ENCODE results near the gene GPR142.
A peak's percentile ranks its signal among the peaks of the same experiment; 100 is the strongest.

The GPR142 gene, protein sequence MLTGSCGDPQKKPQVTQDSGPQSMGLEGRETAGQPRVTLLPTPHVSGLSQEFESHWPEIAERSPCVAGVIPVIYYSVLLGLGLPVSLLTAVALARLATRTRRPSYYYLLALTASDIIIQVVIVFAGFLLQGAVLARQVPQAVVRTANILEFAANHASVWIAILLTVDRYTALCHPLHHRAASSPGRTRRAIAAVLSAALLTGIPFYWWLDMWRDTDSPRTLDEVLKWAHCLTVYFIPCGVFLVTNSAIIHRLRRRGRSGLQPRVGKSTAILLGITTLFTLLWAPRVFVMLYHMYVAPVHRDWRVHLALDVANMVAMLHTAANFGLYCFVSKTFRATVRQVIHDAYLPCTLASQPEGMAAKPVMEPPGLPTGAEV

DNA sequence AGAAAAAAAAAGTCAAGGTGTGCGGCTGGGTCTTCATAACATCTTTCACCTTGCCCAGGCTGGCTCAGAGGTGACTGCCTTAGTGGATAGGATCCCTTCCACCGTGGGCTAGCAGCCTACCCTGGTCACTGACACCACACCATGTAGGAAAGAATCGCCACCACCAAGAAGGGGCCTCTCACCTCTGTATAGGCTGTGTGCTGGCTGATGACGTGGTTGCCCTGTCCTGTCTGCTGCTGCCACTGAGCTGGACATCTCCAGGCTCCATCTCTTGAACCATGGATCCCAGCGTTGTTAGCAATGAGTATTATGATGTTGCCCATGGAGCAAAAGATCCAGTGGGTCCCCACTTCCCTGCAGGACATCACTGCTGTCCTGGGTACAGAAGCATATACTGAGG is at the start of gene GPR142:
TSS of gene GPR142 (plus strand) at position 301 of the 400 bp plus-strand sequence. CDS start 2,035 bp downstream, outside the sequence.
- DNase-seq (ENCODE audit: low read depth) = no peak

DNA sequence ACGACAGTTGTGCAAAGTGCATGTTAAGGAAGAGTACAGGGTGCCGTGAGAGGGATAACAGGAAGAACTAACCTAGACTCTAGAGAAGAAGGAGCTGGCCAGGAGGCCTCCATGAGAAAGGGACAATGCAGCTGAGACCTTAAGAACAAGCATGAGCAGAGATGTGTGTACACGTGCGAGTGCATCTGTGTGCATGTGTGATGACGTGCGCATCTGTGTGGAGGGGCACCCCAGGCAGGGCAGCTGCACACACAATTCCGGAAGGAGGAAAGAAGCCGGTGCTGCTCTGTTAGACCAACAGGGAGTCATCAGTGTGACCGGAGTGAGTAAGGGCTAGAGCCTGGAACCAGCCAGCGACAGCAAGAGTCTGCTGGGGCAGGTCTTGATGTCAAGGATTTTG is 48.9 kb upstream of the GPR142 start:
- no peak for DNase-seq (ENCODE audit: low read depth)

DNA sequence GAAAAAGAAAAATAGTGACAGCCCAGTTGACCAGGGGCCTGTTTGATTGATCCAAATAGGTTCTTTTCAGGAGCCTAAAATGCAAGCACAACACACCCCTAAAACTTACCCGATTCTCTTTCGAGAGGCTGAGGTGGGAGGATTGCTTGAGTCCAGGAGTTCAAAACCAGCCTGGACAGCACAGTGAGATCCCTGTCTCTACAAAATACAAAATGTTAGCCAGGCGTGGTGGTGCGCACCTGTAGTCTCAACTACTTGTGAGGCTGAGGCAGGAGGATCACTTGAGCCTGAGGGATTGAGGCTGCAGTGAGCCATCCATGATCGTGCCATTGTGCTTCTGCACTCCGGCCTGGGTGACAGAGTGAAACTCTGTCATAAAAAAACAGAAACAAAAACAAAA is 42.8 kb upstream of the GPR142 start:
- DNase-seq (ENCODE audit: low read depth) = no peak

DNA sequence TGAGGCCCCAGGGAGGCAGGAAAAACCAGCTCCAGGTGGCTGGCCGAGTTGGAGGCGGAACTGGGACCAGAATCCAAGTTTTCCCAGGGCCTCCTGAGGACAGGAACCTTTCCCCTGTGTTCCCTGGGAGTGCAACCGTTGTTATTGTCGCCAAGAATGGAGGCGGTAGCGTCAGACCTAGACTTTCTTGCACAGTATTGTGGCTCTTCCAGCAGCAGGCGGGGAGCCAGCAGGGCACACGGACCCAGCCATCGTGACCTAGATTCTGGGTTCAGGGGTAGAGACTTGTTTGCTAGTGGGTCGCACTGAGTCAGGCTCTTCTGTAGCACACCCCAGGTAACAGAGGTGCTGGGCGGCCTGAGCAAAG is 41.9 kb upstream of the GPR142 start:
- DNase-seq (ENCODE audit: low read depth) = no peak

DNA sequence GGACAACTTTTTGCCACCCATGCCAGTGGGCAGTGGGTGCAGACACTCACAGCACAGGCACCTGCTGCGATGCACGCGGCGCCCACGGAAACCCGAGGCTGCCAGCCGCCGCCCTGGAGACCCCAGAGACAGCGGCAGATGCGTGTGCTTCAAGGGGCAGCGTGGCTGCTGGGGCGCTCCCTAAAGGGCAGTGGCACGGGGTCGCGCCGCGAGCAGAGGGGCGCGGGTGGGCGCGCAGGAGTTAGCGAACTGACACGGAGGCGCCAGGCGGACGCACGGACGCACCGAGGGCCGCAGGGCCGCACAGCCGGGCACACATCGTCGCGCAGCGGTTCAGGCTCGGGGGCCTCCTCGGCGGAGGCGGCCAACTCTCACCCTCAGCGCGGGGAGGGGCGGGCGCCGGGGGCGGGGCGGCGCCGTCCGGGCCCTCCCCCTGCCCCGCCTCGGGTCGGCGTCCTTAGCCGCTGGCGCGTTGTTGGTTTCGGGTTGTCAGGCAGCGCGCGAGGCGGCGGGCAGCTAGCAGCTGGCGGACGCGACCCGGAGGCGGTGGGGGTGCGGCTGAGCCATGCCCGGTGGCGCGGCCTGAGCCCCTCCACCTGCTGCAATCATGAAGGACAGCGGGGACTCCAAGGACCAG is 41.4 kb upstream of the GPR142 start, which contains the start of gene KIF19:
TSS of gene KIF19 (plus strand) at position 484 of the 637 bp plus-strand sequence. CDS start at position 608, 124 bp downstream.
- peak; percentile 45 for DNase-seq (ENCODE audit: low read depth)

DNA sequence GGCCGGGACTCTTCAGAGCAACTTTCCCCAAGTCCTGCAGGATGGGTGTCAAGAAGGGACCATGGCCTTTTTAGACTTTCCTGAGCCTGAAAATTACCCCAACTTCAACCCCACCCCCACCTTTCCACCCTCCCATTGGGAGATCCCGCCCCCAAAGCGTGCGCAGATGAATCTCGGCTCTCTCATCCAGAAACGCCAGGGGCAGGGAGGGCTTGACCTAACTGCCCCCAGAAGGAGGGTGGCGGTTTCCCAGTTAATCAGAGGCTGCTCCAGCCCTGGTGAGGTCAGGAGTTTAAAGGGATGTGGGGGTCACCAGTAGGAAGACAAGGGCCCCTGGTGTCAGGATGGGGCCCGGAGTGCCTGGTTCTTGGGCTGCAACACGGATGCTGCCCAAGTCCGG is 40.8 kb upstream of the GPR142 start:
- no peak for DNase-seq (ENCODE audit: low read depth)

DNA sequence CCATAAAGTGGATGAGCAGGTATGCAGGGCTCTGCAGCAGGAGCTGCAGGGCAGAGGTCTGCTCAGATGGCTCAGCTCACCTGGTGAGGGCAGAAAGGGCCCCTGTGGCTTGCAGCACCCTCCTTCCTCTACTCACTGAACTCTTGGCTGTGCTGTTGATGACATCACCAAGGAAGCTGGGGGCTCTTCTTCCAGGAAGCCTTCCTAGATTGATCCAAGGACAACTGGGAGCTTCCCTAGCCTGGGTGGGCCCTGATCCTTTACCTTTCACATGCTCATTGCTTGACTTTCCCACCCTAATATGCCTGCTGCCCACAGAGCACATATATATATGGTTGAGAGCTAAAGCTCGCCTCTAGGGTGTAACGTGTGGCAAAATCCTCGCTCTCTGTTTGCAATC is 38.8 kb upstream of the GPR142 start:
- DNase-seq (ENCODE audit: low read depth) = no peak

DNA sequence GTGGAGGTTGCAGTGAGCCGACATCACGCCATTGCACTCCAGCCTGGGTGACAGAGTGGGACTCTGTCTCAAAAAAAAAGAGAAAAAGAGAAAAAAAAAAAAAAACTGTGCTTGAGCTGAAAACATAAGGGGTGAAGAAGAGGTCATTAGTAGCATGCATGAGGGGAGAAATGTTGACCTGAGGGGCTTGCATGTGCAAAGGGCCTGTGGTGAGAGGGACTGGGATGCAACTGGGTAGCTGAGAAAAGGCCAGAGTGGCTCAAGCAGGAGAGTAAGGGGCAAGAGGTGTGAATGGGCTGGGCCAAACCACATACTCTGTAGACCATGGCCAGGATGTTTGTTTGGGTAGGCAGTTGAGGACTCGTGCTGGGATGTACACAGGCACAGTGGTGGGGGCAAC is 37.9 kb upstream of the GPR142 start:
- DNase-seq (ENCODE audit: low read depth) = no peak

DNA sequence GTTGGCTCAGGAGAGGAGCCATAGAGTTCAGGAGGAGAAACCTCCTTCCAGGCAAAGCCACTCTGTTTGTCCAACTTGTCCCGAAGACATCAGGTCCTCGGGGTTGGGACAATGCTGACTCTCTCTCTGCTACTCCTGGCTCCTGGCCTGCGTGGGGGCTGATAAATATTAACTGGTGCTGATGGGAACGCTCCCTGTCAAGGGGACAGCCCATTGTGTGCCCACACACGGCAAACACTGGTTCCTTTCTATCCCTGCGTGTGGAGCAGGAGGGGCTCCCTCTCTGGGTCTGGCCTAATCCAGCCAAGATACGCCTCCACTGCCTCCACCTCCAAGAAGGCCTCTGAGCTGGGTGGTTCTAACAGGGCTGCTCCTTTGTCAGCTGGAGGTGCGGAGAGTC is 36.9 kb upstream of the GPR142 start:
- no peak for DNase-seq (ENCODE audit: low read depth)

DNA sequence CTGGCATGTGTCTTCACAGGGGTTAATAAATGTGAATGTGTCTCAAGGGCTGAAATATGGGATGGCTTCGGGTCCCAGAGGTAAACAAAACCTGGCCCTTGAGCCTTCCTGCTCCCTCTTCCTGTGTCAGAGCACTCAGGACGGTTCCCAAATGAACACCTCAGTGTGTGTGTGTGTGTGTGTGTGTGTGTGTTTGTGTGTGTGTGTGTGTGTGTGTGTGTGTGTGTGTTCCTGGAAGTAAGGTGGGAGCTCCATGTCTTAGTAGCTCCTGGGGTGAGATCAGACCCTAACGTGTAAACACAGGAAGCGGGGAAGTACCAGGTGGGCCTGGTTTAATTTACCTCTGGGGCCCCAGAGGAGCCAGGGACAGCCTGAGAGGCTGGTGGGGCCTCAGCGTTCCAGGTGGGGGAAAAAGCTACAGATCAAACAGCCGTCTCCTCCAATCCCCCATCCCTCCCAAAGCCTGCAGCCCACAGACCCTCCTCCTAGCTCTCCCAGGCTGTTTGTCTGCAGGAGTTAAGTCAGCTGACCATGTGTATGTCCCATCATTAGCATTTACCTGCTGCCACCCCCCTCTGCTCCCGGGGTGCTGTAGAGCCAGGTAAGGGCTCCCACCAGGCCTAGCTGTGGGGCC is 35.2 kb upstream of the GPR142 start:
- DNase-seq (ENCODE audit: low read depth) = no peak

DNA sequence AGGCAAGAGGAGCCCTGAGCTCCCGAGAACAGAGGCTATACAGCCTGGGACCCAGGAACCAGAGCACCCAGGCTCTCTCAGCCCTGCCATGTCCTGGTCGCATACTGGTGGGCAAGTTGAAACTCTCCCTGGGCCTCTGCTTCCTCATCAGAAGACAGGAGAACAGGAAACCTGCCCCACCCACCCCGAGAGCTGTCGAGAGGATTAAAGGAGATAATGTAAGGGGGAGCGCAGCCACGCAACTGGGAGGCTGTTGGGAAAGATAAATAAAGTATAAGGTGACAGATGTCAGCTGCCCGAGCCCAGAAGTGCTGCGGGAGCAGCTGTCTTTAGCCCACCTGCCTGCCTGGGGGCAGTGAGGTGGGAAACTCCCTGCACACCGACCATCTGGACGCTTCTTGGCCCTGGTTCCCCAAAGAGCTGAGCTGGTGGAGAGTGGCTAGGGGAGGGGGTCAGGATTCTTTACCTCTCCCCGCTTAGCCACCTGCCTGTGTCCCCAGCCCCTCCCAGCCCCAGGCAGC is 34.5 kb upstream of the GPR142 start:
- no peak for DNase-seq (ENCODE audit: low read depth)

DNA sequence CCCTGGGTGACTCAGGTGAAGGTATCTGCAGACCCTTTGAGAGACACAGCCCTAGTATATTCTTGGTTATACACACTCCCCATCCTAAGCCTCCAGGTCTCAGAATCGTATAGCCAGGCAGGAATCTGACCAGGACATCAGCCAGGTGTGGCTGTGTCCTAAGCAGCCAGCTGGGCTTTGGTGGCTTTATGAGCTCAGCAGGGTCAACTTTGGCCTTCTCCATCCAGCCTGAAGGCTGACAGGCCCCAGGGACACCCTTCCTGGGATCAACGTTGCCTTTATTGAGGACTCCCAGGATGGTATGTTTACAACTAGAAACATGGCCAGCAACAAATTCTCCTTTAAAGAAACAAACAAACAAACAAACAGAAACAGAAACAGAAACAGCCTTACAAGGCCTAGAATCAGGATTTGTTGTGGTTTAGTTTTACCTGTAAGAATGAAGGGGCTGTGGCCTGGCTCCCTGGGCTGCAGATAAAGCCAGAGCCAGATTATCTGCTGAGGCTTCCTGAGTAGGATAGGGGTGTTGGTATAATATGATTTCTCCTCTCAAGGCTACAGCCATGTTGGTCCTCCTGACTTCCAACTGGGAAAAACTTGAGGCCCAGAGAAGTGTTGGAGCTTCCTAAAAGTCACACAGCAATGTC is 32.8 kb upstream of the GPR142 start:
- DNase-seq (ENCODE audit: low read depth) = no peak

DNA sequence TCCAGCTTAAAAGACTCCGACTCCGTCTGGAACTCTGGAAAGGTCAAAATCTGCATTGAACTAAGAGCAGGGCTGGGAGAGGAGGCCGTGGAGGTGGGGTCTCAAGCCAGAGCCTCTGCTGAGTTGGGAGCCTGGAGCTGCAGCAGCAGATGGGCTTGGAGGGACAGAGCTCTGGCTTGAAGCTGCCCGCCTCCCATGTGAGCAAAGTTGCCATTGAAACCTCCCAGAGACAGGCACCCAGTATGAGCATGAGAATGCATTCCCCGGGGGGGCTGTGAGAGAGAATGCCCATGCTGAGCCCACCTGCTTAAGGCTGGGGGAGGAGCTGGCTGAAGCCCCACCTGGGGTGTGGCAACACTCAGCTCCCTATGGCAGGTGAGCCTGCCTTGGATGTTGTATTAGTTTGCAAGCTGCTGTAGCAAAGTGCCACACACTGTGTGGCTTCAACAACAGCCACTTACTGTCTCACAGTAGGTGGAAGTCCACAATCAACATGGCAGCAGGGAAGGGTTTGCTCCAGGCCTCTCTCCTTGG is 31.7 kb upstream of the GPR142 start:
- DNase-seq (ENCODE audit: low read depth) = no peak

DNA sequence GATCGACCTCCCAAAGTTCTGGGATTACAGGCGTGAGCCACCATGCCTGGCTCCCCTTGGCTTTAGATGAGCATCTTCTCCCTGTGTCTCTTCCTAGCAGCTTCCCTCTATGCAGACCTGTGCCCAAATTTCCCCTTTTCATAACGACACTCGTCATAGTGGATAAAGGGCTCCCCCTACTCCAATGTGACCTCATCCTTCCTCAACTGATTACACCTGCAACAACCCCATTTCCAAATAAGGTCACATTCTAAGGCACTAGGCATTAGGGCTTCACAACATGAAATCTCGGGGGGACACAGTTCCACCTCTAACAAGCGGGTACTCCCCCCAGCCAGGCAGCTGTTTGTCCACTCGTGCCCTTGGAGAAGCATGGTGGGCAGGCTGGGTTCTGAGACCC is 31.0 kb upstream of the GPR142 start:
- DNase-seq (ENCODE audit: low read depth) = no peak

DNA sequence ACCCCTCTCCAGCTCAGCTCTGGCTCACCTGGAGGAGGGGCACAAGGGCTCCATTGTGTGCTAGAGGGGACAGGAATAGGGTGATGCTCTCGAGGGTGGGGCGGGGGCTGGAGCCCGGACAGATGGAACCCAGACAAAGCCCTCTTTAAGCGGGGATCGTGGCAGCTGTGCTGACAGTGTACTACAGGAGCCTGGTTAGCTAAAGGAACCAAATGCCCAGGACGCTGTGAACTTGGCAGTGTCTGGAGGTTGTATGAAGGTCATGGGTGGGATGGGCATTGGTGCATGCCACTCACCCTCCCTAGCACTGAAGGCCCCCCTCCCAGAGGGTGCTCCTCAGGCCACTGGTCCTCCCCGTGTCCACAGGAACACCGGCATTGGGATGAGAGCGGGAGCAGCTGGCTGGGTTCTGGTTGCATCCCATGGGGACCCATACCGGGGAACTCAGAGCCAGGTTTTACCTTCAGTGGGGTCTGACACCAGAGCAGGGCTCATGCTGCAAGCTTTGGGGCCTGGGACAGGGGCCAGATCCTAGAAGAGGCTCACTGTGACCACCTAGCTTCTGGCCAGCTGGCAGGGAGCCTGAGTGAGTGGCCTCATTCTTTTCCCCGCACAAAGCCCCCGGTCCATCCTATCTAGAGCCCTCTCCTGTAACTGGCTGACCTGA is 29.3 kb upstream of the GPR142 start:
- DNase-seq (ENCODE audit: low read depth) = no peak

DNA sequence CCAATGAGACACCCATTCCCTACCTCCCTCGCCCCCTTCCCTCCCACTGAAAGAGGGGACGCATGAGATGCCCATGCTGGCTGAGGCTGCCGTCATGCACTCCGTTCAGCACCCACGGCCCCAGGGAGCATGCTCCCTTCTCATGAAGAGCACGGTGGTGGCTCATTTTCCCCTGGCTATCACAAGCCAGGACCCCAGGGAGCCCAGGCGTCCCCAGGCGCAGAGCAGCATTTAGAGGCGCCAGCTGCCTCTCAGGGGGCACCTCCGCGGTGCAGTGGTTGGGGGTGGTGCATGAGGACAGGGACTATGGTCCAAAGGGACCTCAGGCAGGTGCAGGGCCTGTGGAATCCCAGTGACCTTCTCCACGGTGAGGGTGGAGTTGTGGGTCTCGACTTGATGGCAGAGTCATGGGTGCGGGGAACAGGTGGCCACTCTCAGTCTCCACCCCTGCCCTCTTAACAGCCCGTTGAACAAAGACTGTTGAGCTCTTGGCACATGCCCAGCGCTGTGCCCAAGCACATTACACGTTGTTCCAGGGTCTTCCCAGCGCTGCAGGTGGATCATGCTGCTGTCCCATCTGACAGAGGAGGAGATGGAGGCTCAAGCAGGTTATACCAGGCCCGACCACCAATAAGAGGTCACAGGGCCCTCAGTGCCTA is 27.6 kb upstream of the GPR142 start:
- no peak for DNase-seq (ENCODE audit: low read depth)

DNA sequence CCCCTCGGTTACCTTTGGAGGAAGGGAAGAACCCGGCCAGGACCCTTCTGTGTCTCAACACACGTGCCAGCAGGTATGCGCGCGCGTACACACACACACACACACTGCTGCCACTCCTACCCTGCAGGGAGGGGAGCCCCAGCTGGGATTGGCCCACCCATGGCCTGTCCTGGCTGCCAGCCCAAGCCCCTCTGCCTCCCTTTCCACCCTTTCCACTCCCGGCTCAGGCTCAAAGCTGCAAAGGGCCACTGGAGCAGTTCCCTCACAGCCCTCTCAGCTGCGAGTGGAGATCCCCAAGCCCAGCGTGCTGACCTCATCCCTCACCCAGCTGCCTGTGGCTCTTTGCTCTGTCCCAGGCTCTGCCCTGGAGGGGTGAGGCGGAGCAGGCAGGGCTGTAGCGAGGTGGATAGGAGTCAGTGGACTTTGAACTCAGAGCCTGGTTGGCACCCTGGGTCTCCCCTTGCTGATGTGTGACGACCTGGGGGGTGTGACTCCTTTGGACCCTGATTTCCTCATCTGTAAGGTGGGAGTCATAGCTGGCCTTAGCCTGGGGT is 26.8 kb upstream of the GPR142 start:
- no peak for DNase-seq (ENCODE audit: low read depth)

DNA sequence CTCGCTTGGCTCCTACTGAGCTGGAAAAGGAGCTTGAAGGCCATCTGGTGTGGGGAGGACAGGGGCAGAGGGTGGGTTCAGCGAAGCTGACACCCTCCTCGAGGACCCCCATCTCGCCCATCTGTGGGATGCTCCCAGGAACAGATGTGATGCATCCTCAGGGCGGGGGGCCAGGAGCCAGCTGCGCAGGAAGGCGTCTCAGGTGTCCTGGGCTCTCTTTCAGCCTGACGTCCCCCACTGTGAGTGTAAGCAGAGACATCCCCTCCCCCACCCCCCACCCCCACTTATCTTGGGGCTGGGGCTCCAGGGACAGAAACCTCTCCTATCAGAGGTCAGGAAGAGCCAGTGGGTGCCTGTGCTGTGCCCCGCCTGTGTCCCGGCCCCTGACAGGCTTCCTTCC is 25.1 kb upstream of the GPR142 start:
- no peak for DNase-seq (ENCODE audit: low read depth)

DNA sequence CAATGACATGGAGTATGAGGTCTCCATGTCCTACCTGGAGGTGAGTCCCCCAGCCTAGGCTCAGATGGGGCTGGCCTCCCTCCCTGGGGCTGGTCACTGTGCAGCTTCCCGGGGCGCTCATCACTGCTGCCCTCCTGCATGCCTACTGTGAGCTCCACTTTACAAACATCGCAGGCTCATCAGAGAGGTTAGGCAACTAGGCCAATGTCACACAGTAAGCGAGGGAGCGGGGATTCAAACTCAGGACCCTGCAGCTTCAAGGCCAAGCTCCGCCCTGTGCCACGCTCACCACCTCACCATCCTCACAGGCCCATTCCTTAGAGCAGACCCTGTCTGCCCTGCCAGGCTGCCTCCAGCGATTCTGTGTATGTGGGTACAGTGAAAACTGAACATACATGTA is 24.2 kb upstream of the GPR142 start:
- no peak for DNase-seq (ENCODE audit: low read depth)

DNA sequence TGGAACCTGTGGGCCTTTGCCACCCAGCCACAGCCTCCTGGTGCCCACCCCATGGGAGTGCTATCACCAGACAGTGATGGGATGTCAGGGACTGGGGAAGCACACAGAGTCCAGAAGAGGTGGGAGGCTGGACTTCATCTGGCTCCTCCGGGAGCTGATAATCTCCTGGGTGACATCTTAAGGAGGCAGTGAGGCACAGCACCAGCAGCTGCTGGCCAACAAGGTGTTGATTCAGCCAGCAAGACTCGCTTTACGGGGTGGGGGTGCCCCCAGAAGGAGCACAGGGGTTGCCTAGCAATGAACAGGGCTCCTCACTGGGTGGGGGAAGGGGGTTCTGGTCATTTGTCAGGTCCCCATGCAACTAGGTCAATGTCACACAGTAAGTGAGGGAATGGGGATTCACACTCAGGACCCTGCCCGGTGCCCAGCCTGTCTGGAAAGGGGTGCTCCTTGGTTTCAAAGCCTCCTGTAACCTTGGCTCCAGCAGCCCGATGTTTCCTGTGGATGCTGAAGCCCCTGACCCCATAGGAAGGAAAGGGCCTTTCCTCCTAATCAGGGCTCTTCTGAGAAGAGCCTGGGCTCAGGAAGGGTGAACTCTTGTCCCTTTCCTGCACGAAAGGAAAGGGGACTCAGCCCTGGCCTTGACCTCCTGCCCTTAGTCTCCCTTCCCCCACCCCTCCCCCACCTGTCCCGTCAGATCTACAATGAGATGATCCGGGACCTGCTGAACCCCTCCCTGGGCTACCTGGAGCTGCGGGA is 23.6 kb upstream of the GPR142 start:
- no peak for DNase-seq (ENCODE audit: low read depth)

All from stimulated activated CD8-positive, alpha-beta memory T cell treated with anti-CD3 and anti-CD28 coated beads, Interleukin-12 subunit alpha, Interleukin-12 subunit beta, amount 100 ng/mL, for 4 hours (primary cell).